Measurements from ENCODE around the gene CEP170B.
"Not testable (repeated sequence)": the region's sequence is repeated elsewhere in the genome, so short reads cannot be mapped to it uniquely, and the experiment has no call there.

CEP170B gene

DNA sequence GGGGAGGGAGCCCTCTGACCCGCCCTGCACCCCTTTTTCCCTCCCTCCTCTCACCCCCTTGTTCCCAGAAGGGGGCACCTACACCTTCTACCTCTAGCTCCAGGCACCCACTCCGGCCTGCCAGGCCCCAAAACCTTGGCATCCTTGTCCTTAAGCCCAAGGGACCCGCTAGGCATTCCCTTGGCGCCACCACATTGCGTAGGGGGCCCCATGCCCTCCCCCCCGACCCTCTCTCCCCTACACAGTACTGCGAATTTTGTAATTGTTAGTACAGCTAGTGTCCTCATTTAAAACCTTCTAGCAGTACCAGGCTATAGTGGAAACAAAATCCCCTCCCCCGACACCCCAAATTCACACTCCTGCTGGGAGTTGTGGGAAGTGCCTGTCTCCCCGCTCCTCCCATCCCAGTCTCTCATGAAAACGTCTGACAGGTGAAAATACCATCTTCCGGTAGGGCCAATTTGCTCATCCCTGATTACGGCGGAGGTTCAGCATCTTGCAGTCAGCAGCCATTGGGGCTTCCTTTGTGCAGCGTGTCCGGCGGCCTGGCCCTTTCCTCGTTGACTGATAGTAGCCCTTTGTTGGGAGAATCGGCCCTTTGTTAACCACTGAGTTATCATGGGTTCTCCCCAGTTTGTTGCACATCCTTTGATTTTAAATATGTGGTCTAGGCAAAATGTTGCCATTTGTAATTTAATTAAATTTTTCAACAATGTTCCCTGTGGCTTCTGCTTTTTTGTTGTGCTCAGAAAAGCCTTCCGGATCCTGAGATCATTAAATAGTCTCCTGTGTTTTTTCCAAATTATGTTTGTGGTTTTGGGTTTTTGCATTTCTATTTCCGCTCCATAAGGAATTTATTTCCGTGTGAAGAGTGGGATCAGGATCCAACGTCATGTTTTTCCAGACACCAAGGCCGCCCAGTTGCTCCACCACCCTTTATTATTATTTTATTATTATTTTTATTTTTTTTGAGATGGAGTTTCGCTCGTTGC is 7.9 kb upstream of the CEP170B start:
- TF ChIP-seq, protein P1, sequence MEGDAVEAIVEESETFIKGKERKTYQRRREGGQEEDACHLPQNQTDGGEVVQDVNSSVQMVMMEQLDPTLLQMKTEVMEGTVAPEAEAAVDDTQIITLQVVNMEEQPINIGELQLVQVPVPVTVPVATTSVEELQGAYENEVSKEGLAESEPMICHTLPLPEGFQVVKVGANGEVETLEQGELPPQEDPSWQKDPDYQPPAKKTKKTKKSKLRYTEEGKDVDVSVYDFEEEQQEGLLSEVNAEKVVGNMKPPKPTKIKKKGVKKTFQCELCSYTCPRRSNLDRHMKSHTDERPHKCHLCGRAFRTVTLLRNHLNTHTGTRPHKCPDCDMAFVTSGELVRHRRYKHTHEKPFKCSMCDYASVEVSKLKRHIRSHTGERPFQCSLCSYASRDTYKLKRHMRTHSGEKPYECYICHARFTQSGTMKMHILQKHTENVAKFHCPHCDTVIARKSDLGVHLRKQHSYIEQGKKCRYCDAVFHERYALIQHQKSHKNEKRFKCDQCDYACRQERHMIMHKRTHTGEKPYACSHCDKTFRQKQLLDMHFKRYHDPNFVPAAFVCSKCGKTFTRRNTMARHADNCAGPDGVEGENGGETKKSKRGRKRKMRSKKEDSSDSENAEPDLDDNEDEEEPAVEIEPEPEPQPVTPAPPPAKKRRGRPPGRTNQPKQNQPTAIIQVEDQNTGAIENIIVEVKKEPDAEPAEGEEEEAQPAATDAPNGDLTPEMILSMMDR (IDR thresholded peaks at IDR 0.05; ENCODE audit: insufficient read depth, low read depth, low read length, missing control alignments): no peak

DNA sequence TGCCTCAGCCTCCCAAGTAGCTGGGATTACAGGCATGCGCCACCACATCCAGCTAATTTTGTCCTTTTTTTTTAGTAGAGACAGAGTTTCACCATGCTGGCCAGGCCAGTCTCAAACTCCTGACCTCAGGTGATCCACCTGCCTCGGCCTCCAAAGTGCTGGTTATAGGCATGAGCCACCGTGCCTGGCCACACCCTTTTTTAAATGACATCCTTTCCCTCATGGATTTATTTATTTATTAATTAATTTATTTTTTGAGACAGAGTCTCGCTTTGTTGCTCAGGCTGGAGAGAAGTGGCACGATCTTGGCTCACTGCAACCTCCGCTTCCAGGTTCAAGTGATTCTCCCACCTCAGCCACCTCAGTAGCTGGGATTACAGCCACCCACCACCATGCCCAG is 7.1 kb upstream of the CEP170B start:
- H3K4me3 ChIP-seq (ENCODE audit: low read depth, low read length): not testable (repeated sequence)

More for the DNA sequence above, 7.9 kb upstream of the CEP170B start:
- H3K4me3 ChIP-seq (ENCODE audit: low read depth, low read length): no peak overlapping the region
- DNase-seq (ENCODE audit: low read depth): no peak

DNA sequence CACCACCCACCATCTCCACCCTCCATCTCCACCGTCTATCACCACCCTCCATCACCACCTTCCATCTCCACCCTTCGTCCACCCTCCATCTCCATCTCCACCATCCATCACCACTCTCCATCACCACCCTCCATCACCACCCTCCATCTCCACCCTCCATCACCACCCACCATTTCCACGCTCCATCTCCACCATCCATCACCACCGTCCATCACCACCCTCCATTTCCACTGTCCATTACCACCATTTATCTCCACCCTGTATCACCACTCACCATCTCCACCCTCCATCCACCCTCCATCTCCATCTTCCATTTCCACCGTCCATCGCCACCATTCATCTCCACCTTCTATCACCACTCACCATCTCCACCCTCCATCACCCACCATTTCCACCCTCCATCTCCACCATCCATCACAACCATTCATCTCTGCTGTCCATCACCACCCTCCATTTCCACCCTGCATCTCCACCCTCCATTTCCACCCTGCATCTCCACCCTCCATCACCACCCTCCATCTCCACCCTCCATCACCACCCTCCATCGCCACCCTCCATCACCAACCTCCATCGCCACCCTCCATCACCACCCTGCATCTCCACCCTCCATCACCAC is 6.1 kb upstream of the CEP170B start:
- no peak overlapping the region for H3K4me3 ChIP-seq (ENCODE audit: low read depth, low read length)
- TF ChIP-seq, protein P1 (IDR thresholded peaks at IDR 0.05; ENCODE audit: insufficient read depth, low read depth, low read length, missing control alignments): no peak
- DNase-seq (ENCODE audit: low read depth): no peak

More for the DNA sequence above, 7.1 kb upstream of the CEP170B start:
- not testable (repeated sequence) for DNase-seq (ENCODE audit: low read depth)

DNA sequence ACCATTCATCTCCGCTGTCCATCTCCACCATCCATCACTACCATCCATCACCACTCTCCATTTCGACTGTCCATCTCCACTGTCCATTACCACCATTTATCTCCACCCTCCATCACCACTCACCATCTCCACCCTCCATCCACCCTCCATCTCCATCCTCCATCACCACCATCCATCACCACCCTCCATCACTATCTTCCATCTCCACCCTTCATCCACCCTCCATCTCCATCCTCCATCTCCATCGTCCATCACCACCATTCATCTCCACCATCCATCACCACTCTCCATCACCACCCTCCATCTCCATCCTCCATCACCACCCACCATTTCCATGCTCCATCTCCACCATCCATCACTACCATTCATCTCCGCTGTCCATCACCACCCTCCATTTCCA is 5.2 kb upstream of the CEP170B start:
- TF ChIP-seq, protein P1 (IDR thresholded peaks at IDR 0.05; ENCODE audit: insufficient read depth, low read depth, low read length, missing control alignments): no peak
- H3K4me3 ChIP-seq (ENCODE audit: low read depth, low read length): no peak overlapping the region

DNA sequence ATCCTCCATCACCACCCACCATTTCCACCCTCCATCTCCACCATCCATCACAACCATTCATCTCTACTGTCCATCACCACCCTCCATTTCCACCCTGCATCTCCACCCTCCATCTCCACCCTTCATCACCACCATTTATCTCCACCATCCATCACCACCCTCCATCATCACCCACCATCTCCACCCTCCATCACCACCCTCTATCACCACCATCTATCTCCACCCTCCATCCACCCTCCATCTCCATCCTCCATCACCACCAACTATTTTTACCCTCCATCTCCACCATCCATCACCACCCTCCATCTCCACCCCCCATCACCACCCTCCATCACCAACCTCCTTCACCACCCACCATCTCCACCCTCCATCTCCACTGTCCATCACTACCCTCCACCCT is 4.7 kb upstream of the CEP170B start:
- H3K4me3 ChIP-seq (ENCODE audit: low read depth, low read length): no peak overlapping the region
- TF ChIP-seq, protein P1 (IDR thresholded peaks at IDR 0.05; ENCODE audit: insufficient read depth, low read depth, low read length, missing control alignments): no peak
- DNase-seq (ENCODE audit: low read depth): no peak

More for the DNA sequence above, 5.2 kb upstream of the CEP170B start:
- DNase-seq (ENCODE audit: low read depth): no peak

DNA sequence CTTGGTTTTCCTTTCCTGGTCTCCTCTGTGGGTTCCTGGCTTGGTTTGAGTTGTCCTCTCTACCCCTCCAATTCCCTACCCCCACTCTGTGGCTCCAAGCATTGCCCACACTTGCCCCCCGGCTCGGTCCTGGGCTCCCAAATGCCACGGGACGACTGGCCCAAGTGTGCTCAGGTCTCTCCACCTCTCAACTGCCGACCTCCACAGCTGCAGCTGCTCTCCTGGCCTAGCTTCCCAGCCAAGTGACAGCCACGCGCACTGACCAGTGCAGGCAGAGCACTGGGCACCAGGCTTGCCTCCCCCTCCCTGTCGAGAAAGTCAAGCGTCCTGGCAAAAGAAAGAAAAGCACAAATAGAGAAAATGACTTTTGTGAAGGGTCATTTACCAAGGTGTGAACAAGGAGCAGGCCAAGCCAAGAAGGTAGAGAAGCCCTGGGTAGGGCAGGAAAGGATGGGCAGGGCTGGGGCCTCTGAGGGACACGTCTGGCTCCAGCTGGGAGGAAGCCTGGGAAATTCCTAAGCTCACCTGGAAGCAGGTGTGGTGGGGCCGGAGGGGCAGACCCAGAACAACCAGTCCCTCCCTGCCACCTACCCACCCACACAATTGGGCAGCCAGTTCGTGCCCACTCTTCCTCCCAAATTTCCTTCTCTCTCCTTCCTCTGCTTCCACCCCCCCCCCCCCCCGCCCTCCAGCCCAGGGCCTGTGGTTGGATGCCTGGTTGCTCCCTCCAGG is 1.8 kb upstream of the CEP170B start:
- no peak for DNase-seq (ENCODE audit: low read depth)
- TF ChIP-seq, protein P1 (IDR thresholded peaks at IDR 0.05; ENCODE audit: insufficient read depth, low read depth, low read length, missing control alignments): no peak
- H3K4me3 ChIP-seq (ENCODE audit: low read depth, low read length): no peak overlapping the region

DNA sequence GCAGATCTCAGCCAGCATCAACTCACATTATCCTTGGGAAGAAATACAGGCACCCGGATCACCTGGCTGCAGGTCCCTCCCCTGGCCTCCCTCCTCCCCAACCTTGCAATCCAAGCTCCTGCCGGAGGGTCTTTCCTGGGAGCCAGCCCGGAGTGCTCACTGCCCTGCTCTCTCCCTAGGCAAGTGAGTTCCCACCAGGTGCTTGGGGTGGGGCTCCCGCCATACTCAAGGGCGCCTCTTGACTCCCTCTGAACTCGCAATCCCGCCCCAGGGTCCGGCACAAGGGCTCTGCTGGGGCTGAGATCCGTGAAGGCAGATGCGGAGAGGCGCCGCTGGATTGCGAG is 1.2 kb upstream of the CEP170B start:
- H3K4me3 ChIP-seq (ENCODE audit: low read depth, low read length): no peak overlapping the region
- TF ChIP-seq, protein P1 (IDR thresholded peaks at IDR 0.05; ENCODE audit: insufficient read depth, low read depth, low read length, missing control alignments): no peak
- no peak for DNase-seq (ENCODE audit: low read depth)

All from GM12865 (cell line).